22Rv1 (cell line): Measurements from ENCODE around the gene KRTAP24-1.

Experiments used
- H3K27ac ChIP-seq: fragments of 450-650 bp; 2 replicates; pipeline ENCODE4 v1.5.1; 2017
- CTCF ChIP-seq: fragments of 450-650 bp; IDR thresholded peaks from 2 replicates; pipeline ENCODE4 v1.5.1; 2017; ENCODE audit warnings: mild to moderate bottlenecking
- ZFX ChIP-seq: fragments of 450-650 bp; IDR thresholded peaks from 2 replicates; pipeline ENCODE4 v1.6.1; 2017; ENCODE audit warnings: antibody characterized with exemption, borderline replicate concordance

The KRTAP24-1 gene

GRCh38 chr21:30234643-30235042, 48.1 kb downstream of the KRTAP24-1 start:
- no peak overlapping the region for H3K27ac ChIP-seq
- TF ChIP-seq ZFX (no peak), CTCF (no peak)

- no peak overlapping the region for H3K27ac ChIP-seq
- TF ChIP-seq ZFX = no peak
- no peak for TF ChIP-seq CTCF
These were observed 48.7 kb downstream of the KRTAP24-1 start for GRCh38 chr21:30234050-30234449.

- H3K27ac ChIP-seq = no peak overlapping the region
- no peak for TF ChIP-seq CTCF
- no peak for TF ChIP-seq ZFX
These were observed 49.3 kb downstream of the KRTAP24-1 start for GRCh38 chr21:30233228-30234020.

- TF ChIP-seq CTCF (no peak), ZFX (no peak)
- H3K27ac ChIP-seq = no peak overlapping the region
These were observed 50.7 kb downstream of the KRTAP24-1 start for GRCh38 chr21:30232011-30232410.
